Measurements from ENCODE around the gene CRKL.
A peak's percentile ranks its signal among the peaks of the same experiment; 100 is the strongest.

Gene CRKL, protein sequence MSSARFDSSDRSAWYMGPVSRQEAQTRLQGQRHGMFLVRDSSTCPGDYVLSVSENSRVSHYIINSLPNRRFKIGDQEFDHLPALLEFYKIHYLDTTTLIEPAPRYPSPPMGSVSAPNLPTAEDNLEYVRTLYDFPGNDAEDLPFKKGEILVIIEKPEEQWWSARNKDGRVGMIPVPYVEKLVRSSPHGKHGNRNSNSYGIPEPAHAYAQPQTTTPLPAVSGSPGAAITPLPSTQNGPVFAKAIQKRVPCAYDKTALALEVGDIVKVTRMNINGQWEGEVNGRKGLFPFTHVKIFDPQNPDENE

DNA sequence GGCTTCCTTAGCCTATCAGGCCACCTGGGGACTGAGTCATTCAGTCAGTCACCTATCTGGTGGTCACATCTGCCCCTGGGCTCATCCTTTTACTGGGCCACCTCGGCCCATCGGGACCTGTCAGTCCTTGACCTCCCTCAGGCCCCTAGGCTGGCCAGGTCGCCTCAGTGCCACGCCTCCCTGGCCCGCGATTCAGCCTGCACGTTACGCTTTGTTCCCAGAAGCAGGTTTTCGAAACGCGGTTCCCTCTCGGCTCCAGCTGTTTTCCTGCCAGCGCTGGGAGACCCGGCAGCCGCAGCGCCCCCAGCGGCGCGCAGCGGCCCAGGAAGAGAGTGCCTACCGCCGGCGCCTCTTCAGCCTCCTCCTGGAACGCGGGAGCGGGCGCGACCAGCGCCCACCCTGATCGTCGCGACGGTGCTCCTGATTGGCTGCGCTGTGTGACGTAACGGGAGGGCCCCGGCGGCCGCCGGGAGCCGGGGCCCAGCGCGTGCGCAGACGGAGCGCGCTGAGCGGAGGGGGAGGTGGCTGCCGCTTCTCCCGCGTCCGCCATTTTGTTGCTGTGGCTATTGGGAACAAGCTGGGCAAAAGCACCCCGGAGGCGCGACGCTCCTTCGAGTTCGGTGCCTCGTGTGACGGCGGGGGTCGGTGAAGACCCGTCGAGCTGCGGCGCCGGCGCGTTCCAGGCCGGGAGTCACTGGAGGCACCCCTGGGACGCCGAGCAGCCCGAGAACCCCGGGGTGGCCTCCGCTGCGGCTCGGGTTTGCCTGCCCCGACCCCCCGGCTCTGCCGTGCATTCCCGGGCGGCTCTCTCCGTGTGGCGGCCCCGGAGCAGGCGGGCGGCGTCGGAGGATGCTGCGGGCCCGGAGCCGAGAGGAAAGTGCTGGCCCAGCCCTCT, at the start of gene CRKL:
CRKL (plus strand) TSS at position 492 of the 895 bp plus-strand sequence. CDS start 528 bp downstream, outside the sequence.
- ChIA-PET CTCF (interaction anchor here (0.6 to 3.1 kb wide), 14 partner anchors 9 to 124 kb away, joined by 3 to 15 read pairs (median 4); no protein-coding TSS in a partner anchor), POLR2A (interaction anchor here (0.5 to 1.4 kb wide), 11 partner anchors 9 to 463 kb away, joined by 3 to 10 read pairs (median 4); partner anchors contain the start of genes LZTR1 and THAP7)
- peak within 1 kb of the TSS; percentile 82 for H3K27ac ChIP-seq (ENCODE audit: extremely low read depth, low read depth, low read length)
- H3K4me3 ChIP-seq (ENCODE audit: low read depth, low read length), result peak within 1 kb of the TSS; percentile 76
- peaks cover 0 to 3% of the 10 kb centered on the region in 2 experiments; a peak in 1 of 3 replicates for H3K36me3 ChIP-seq (ENCODE audit: control insufficient read depth in 2 of 2, insufficient read depth in 1 of 2, low read length in 2 of 2)
- no peaks in the 10 kb centered on the region for H3K9me3 ChIP-seq (ENCODE audit: control insufficient read depth, insufficient read depth, low read depth, low read length)
- peaks cover 3% of the 10 kb centered on the region; the same call in 1 of the 2 replicates for H3K4me1 ChIP-seq (ENCODE audit: control insufficient read depth, insufficient read depth, low read length)
- TF ChIP-seq ZNF768 (tag by site-specific recombination; IDR thresholded peaks at IDR 0.05), result no peak
- TF ChIP-seq ZNF155 (tag by site-specific recombination; IDR thresholded peaks at IDR 0.05), result no peak
- TF ChIP-seq ZNF311 (tag by site-specific recombination; IDR thresholded peaks at IDR 0.05; ENCODE audit: borderline replicate concordance), result no peak
- 0 out of 2 replicates have a peak, but pooled peaks have one; percentile 52 for TF ChIP-seq ZNF324 (tag by site-specific recombination; IDR thresholded peaks at IDR 0.05)
- TF ChIP-seq, protein P1, sequence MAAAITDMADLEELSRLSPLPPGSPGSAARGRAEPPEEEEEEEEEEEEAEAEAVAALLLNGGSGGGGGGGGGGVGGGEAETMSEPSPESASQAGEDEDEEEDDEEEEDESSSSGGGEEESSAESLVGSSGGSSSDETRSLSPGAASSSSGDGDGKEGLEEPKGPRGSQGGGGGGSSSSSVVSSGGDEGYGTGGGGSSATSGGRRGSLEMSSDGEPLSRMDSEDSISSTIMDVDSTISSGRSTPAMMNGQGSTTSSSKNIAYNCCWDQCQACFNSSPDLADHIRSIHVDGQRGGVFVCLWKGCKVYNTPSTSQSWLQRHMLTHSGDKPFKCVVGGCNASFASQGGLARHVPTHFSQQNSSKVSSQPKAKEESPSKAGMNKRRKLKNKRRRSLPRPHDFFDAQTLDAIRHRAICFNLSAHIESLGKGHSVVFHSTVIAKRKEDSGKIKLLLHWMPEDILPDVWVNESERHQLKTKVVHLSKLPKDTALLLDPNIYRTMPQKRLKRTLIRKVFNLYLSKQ (tag by site-specific recombination; IDR thresholded peaks at IDR 0.05; ENCODE audit: borderline replicate concordance), result no peak
- TF ChIP-seq SP2 (tag by site-specific recombination; IDR thresholded peaks at IDR 0.05), result peak; percentile 76
- TF ChIP-seq, protein P2, sequence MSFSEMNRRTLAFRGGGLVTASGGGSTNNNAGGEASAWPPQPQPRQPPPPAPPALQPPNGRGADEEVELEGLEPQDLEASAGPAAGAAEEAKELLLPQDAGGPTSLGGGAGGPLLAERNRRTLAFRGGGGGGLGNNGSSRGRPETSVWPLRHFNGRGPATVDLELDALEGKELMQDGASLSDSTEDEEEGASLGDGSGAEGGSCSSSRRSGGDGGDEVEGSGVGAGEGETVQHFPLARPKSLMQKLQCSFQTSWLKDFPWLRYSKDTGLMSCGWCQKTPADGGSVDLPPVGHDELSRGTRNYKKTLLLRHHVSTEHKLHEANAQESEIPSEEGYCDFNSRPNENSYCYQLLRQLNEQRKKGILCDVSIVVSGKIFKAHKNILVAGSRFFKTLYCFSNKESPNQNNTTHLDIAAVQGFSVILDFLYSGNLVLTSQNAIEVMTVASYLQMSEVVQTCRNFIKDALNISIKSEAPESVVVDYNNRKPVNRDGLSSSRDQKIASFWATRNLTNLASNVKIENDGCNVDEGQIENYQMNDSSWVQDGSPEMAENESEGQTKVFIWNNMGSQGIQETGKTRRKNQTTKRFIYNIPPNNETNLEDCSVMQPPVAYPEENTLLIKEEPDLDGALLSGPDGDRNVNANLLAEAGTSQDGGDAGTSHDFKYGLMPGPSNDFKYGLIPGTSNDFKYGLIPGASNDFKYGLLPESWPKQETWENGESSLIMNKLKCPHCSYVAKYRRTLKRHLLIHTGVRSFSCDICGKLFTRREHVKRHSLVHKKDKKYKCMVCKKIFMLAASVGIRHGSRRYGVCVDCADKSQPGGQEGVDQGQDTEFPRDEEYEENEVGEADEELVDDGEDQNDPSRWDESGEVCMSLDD (tag by site-specific recombination; IDR thresholded peaks at IDR 0.05), result peak; percentile 62; the same call in 1 of the 2 replicates
- TF ChIP-seq GLI4 (tag by site-specific recombination; IDR thresholded peaks at IDR 0.05), result 0 out of 2 replicates have a peak, but pooled peaks have one; percentile 60
- TF ChIP-seq ZNF140 (tag by site-specific recombination; IDR thresholded peaks at IDR 0.05), result no peak
- TF ChIP-seq ZNF202 (tag by site-specific recombination; IDR thresholded peaks at IDR 0.05; ENCODE audit: borderline replicate concordance), result no peak
- peak; percentile 35; the same call in 1 of the 2 replicates for TF ChIP-seq PBX3 (CRISPR knock-in tag; IDR thresholded peaks at IDR 0.05)
- TF ChIP-seq SETDB1 (IDR thresholded peaks at IDR 0.05; ENCODE audit: insufficient read length, low read length), result no peak
- TF ChIP-seq KLF1 (tag by site-specific recombination; IDR thresholded peaks at IDR 0.05), result peak; percentile 8; the same call in 1 of the 2 replicates
- peak; percentile 47; the same call in 1 of the 2 replicates for TF ChIP-seq ZNF394 (tag by site-specific recombination; IDR thresholded peaks at IDR 0.05; ENCODE audit: borderline replicate concordance)
- TF ChIP-seq GLI2 (tag by site-specific recombination; IDR thresholded peaks at IDR 0.05; ENCODE audit: borderline replicate concordance, low read depth), result no peak
- TF ChIP-seq WT1 (tag by site-specific recombination; IDR thresholded peaks at IDR 0.05), result no peak; the same call in 1 of the 2 replicates
- peak; percentile 93 for TF ChIP-seq KLF10 (tag by site-specific recombination; IDR thresholded peaks at IDR 0.05)
- TF ChIP-seq ZNF350 (tag by site-specific recombination; IDR thresholded peaks at IDR 0.05), result no peak
- no peak for TF ChIP-seq TCF7L2 (IDR thresholded peaks at IDR 0.05; ENCODE audit: borderline replicate concordance, low read depth, low read length)
- TF ChIP-seq ZNF626 (tag by site-specific recombination; IDR thresholded peaks at IDR 0.05), result no peak
- TF ChIP-seq MYNN (tag by site-specific recombination; IDR thresholded peaks at IDR 0.05; ENCODE audit: borderline replicate concordance), result no peak
- TF ChIP-seq, protein P3, sequence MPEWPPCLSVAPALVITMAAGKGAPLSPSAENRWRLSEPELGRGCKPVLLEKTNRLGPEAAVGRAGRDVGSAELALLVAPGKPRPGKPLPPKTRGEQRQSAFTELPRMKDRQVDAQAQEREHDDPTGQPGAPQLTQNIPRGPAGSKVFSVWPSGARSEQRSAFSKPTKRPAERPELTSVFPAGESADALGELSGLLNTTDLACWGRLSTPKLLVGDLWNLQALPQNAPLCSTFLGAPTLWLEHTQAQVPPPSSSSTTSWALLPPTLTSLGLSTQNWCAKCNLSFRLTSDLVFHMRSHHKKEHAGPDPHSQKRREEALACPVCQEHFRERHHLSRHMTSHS (tag by site-specific recombination; IDR thresholded peaks at IDR 0.05), result no peak
- TF ChIP-seq ZFHX2 (tag by site-specific recombination; conservative IDR thresholded peaks at IDR 0.05), result no peak; the same call in 1 of the 2 replicates
- TF ChIP-seq BCL11B (tag by site-specific recombination; IDR thresholded peaks at IDR 0.05; ENCODE audit: low read depth), result peak; percentile 93
- no peak for TF ChIP-seq ZNF558 (tag by site-specific recombination; IDR thresholded peaks at IDR 0.05)
- TF ChIP-seq ZXDB (tag by site-specific recombination; IDR thresholded peaks at IDR 0.05), result peak; percentile 62
- no peak for TF ChIP-seq ZNF112 (tag by site-specific recombination; IDR thresholded peaks at IDR 0.05)
- TF ChIP-seq ZNF211 (tag by site-specific recombination; IDR thresholded peaks at IDR 0.05; ENCODE audit: low read depth), result no peak

Measured in HEK293 (cell line).